Measurements from ENCODE around the gene PRR9.

DNA sequence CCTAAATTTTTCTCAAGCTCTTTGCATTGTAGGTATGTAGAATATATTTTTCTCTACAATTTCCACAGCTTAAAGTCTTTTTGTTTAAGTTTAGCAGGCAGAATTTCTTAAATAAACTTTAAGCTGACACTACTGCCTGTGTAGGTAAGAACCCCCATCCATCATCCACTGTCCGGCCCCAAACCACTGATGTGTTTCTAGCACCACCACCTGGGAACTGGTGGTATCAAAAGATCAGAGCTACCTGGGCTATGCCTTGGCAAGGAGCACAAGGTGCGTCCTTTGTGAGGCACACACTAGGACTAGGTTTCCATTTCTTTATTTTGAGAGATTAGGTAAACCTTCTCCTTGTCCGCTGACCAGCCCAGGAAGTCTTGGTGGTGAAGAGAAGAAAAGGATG lies 24.7 kb upstream of the PRR9 start:
- TF ChIP-seq, protein P1, sequence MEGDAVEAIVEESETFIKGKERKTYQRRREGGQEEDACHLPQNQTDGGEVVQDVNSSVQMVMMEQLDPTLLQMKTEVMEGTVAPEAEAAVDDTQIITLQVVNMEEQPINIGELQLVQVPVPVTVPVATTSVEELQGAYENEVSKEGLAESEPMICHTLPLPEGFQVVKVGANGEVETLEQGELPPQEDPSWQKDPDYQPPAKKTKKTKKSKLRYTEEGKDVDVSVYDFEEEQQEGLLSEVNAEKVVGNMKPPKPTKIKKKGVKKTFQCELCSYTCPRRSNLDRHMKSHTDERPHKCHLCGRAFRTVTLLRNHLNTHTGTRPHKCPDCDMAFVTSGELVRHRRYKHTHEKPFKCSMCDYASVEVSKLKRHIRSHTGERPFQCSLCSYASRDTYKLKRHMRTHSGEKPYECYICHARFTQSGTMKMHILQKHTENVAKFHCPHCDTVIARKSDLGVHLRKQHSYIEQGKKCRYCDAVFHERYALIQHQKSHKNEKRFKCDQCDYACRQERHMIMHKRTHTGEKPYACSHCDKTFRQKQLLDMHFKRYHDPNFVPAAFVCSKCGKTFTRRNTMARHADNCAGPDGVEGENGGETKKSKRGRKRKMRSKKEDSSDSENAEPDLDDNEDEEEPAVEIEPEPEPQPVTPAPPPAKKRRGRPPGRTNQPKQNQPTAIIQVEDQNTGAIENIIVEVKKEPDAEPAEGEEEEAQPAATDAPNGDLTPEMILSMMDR (conservative IDR thresholded peaks at IDR 0.05; ENCODE audit: low read length), result peak; percentile 68
- no peak for TF ChIP-seq EZH2phosphoT487 (IDR thresholded peaks at IDR 0.05; ENCODE audit: borderline replicate concordance, low read depth, low read length)

Data from OCI-LY7 (cell line).